Activated CD4-positive, alpha-beta T cell treated with anti-CD3 and anti-CD28 coated beads for 1 hour (primary cell): ENCODE results near the gene GSTT2B.
"Not testable (repeated sequence)": the region's sequence is repeated elsewhere in the genome, so short reads cannot be mapped to it uniquely, and the experiment has no call there.

Experiments used
- DNase-seq: peaks from one replicate; pipeline ENCODE4 v3.0.0-alpha.2; 2020

The GSTT2B gene

GRCh38 chr22:23961084-23961771 lies at the start of gene GSTT2B:
Gene GSTT2B, minus strand, starts transcription at chr22:23961195. Its CDS starts 64 bp downstream, at chr22:23961131.
- DNase-seq = not testable (repeated sequence)

- no peak for DNase-seq
Observed at GRCh38 chr22:24010018-24010391, 49.0 kb upstream of the GSTT2B start.

GRCh38 chr22:24009227-24010017 lies 48.4 kb upstream of the GSTT2B start:
- DNase-seq = no peak

- DNase-seq = no peak
Observed at GRCh38 chr22:24008381-24009226, 47.6 kb upstream of the GSTT2B start.

GRCh38 chr22:24008022-24008283 lies 47.0 kb upstream of the GSTT2B start:
- no peak for DNase-seq

- no peak for DNase-seq
Observed at GRCh38 chr22:24007253-24008021, 46.4 kb upstream of the GSTT2B start.

- no peak for DNase-seq
Observed at GRCh38 chr22:24006914-24007214, 45.9 kb upstream of the GSTT2B start.

GRCh38 chr22:24006207-24006913 lies 45.4 kb upstream of the GSTT2B start:
- DNase-seq = no peak

- no peak for DNase-seq
Observed at GRCh38 chr22:24005201-24005600, 44.2 kb upstream of the GSTT2B start, which contains the start of gene GSTT4. Gene GSTT4, minus strand, starts transcription at chr22:24005453. Its CDS starts 97 bp downstream, at chr22:24005356.

GRCh38 chr22:24003887-24004286 lies 42.9 kb upstream of the GSTT2B start:
- no peak for DNase-seq

GRCh38 chr22:24002851-24003250 lies 41.9 kb upstream of the GSTT2B start:
- no peak for DNase-seq

GRCh38 chr22:24002272-24002671 lies 41.3 kb upstream of the GSTT2B start:
- no peak for DNase-seq

GRCh38 chr22:24001314-24001713 lies 40.3 kb upstream of the GSTT2B start:
- no peak for DNase-seq

GRCh38 chr22:23999779-24000178 lies 38.8 kb upstream of the GSTT2B start:
- DNase-seq = not testable (repeated sequence)

- no peak for DNase-seq
Observed at GRCh38 chr22:23997092-23997491, 36.1 kb upstream of the GSTT2B start.

- not testable (repeated sequence) for DNase-seq
Observed at GRCh38 chr22:23993581-23994177, 32.7 kb upstream of the GSTT2B start.

GRCh38 chr22:23993080-23993479 lies 32.1 kb upstream of the GSTT2B start:
- not testable (repeated sequence) for DNase-seq

GRCh38 chr22:23989583-23990244 lies 28.7 kb upstream of the GSTT2B start:
- DNase-seq = not testable (repeated sequence)

GRCh38 chr22:23986538-23987178 lies 25.7 kb upstream of the GSTT2B start:
- not testable (repeated sequence) for DNase-seq

GRCh38 chr22:23986089-23986488 lies 25.1 kb upstream of the GSTT2B start:
- not testable (repeated sequence) for DNase-seq

- no peak for DNase-seq
Observed at GRCh38 chr22:23984430-23984829, 23.4 kb upstream of the GSTT2B start.
